CD4-positive, alpha-beta T cell (primary cell): Measurements from ENCODE around the gene ACTN1. TPM values are rescaled to one million over a fixed set of nuclear protein-coding genes. Genes with fewer than 3 reads are reported as not detected.

Source experiments
- ATAC-seq: fragments of 200-7000 bp; cut with Tn5 transposase; one replicate; pipeline ENCODE4 v1.10.0; 2022; ENCODE audit warnings: mild to moderate bottlenecking; ENCODE audit not compliant: poor library complexity
- CTCF ChIA-PET: fragments of 350-600 bp; sonication (Branson Sonifier 250); formaldehyde crosslinking; loops from one replicate; lab custom pipeline; 2021; ENCODE audit warnings: antibody characterized with exemption, inconsistent platforms; lab: Charles Lee
- POLR2A ChIA-PET: fragments of 350-600 bp; sonication (Branson Sonifier 250); formaldehyde crosslinking; loops from one replicate; lab custom pipeline; 2021; ENCODE audit warnings: antibody characterized with exemption, inconsistent platforms; lab: Charles Lee
- DNase-seq, 14 experiments: peaks; one replicate each; pipeline ENCODE4 v3.0.0-alpha.2; 2013 to 2020; ENCODE audit warnings: mixed read lengths in 2 of 14
- H3K27ac ChIP-seq, 2 donors: one replicate each; pipeline versions ENCODE4 v1.5.1 to v1.7.0; 2013; ENCODE audit warnings: low read length in 2 of 2, low read depth in 1 of 2, mild to moderate bottlenecking in 1 of 2
- H3K27me3 ChIP-seq, 2 experiments: 1 replicate in 1 of 2; 2 replicates in 1 of 2; pipeline versions ENCODE4 v1.6.1 to v1.7.0; 2013; ENCODE audit warnings: low read length in 2 of 2, control low read depth in 1 of 2, mild to moderate bottlenecking in 1 of 2, moderate library complexity in 1 of 2; ENCODE audit not compliant: insufficient read depth in 2 of 2, control insufficient read depth in 1 of 2
- H3K36me3 ChIP-seq: one replicate; pipeline ENCODE4 v1.6.1; 2013; ENCODE audit warnings: low read length, control low read depth; ENCODE audit not compliant: insufficient read depth
- H3K4me1 ChIP-seq: one replicate; pipeline ENCODE4 v1.6.1; 2013; ENCODE audit warnings: low read length, control low read depth; ENCODE audit not compliant: insufficient read depth
- H3K4me3 ChIP-seq: one replicate; pipeline ENCODE4 v1.5.1; 2013; ENCODE audit warnings: mild to moderate bottlenecking, low read length, moderate library complexity
- H3K9me3 ChIP-seq, 2 experiments: 1 replicate in 1 of 2; 2 replicates in 1 of 2; pipeline versions ENCODE4 v1.6.1 to v1.7.0; 2013; ENCODE audit warnings: low read length in 2 of 2, mild to moderate bottlenecking in 2 of 2, control low read depth in 1 of 2, moderate library complexity in 1 of 2; ENCODE audit not compliant: control insufficient read depth in 1 of 2, insufficient read depth in 1 of 2
- H3K27ac Mint-ChIP-seq: one replicate; pipeline ENCODE4 v1.8.0; 2020; ENCODE audit warnings: mixed read lengths
- H3K27me3 Mint-ChIP-seq: one replicate; pipeline ENCODE4 v1.8.0; 2021; ENCODE audit warnings: mixed read lengths
- H3K36me3 Mint-ChIP-seq: one replicate; pipeline ENCODE4 v1.8.0; 2021; ENCODE audit warnings: low read depth, mixed read lengths
- H3K4me1 Mint-ChIP-seq: one replicate; pipeline ENCODE4 v1.8.0; 2021; ENCODE audit warnings: low read depth, mixed read lengths
- H3K4me3 Mint-ChIP-seq: one replicate; pipeline ENCODE4 v1.8.0; 2020; ENCODE audit warnings: mild to moderate bottlenecking, mixed read lengths
- H3K9me3 Mint-ChIP-seq: one replicate; pipeline ENCODE4 v1.8.0; 2020; ENCODE audit warnings: mixed read lengths
- CTCF ChIP-seq: fragments of 200-600 bp; IDR thresholded peaks from one replicate; pipeline ENCODE4 v1.8.0; 2022; ENCODE audit warnings: antibody characterized with exemption, mild to moderate bottlenecking
- intact Hi-C, 2 experiments: fragments of 100-400 bp; cut with DNase I in 1 of 2; cut with micrococcal nuclease in 1 of 2; formaldehyde crosslinking; loops; one replicate each; pipeline versions ENCODE4 v1.15.1 to v1.9.0; 2023 to 2025; cut with DNase I, micrococcal nuclease
- total RNA-seq, 174 experiments: library from RNA in 2 of 174; stranded (reverse) in 2 of 174; gene quantifications; one replicate each; pipeline ENCODE4 v1.2.3 and lab custom pipeline; 2021 to 2026

The ACTN1 gene
- total RNA-seq, 2 experiments from 2014 or later = 128 to 143 TPM

- DNase-seq (no peak), ATAC-seq (no peak)
- intact Hi-C loops = loop anchor here in 1 of 2 experiments (10.0 kb wide), 1 partner anchor 708 kb away; the partner anchor contains the start of gene CCDC177
- ChIA-PET POLR2A (no interaction called here), CTCF (no interaction called here)
- Histone ChIP-seq H3K36me3 (peaks cover 6% of the 10 kb centered on the region), H3K4me1 (no peaks in the 10 kb centered on the region), H3K27me3 (no peaks in the 10 kb centered on the region), H3K9me3 (peaks cover 13 to 18% of the 10 kb centered on the region in 2 experiments), H3K27ac (no peak overlapping the region), H3K4me3 (no peak overlapping the region)
- H3K9me3 Mint-ChIP-seq = peaks cover 2% of the 10 kb centered on the region
- TF ChIP-seq CTCF = no peak
- H3K27ac Mint-ChIP-seq = no peak overlapping the region
- peaks cover 28% of the 10 kb centered on the region for H3K36me3 Mint-ChIP-seq
- no peak overlapping the region for H3K4me3 Mint-ChIP-seq
- H3K4me1 Mint-ChIP-seq = no peaks in the 10 kb centered on the region
- no peaks in the 10 kb centered on the region for H3K27me3 Mint-ChIP-seq
Observed at GRCh38 chr14:68866991-68867533, 112.0 kb downstream of the ACTN1 start.

DNA sequence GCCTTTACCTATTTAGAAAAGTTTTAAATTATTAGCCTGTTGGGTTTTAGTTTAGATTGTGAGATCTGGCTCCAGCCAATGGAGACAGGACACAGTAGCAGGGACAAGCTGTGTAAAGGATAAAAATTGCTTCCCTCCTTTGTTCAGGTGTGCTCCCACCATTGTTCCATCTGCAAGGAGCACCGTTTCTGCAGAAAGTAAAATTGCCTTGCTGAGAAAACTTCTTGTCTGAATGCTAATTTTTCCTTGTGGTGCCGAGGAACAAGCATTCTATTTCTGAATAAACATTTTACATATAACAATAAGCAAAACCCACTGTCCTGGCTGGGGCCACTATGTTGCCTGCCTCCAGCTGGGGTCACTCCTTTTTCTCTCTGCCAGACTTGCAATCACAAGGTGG, 113.6 kb downstream of the ACTN1 start:
- DNase-seq (no peak), ATAC-seq (no peak)
- Histone ChIP-seq H3K27ac (no peak overlapping the region), H3K4me1 (no peaks in the 10 kb centered on the region), H3K9me3 (peaks cover 13 to 18% of the 10 kb centered on the region in 2 experiments), H3K4me3 (no peak overlapping the region), H3K27me3 (no peaks in the 10 kb centered on the region), H3K36me3 (no peaks in the 10 kb centered on the region)
- ChIA-PET CTCF (interaction anchor here (0.7 kb wide), 1 partner anchor 866 kb away, joined by 4 read pairs; no protein-coding TSS in a partner anchor), POLR2A (no interaction called here)
- peaks cover 2% of the 10 kb centered on the region for H3K9me3 Mint-ChIP-seq
- peaks cover 13% of the 10 kb centered on the region for H3K36me3 Mint-ChIP-seq
- no peaks in the 10 kb centered on the region for H3K4me1 Mint-ChIP-seq
- H3K27ac Mint-ChIP-seq = no peak overlapping the region
- no peak overlapping the region for H3K4me3 Mint-ChIP-seq
- no peak for TF ChIP-seq CTCF
- H3K27me3 Mint-ChIP-seq = no peaks in the 10 kb centered on the region
- intact Hi-C loops = loop anchor here in 1 of 2 experiments (10.0 kb wide), 1 partner anchor 709 kb away; the partner anchor contains the start of gene CCDC177

GRCh38 chr14:68864361-68864750, 114.7 kb downstream of the ACTN1 start:
- no peak for TF ChIP-seq CTCF
- Histone ChIP-seq H3K27me3 (no peaks in the 10 kb centered on the region), H3K36me3 (no peaks in the 10 kb centered on the region), H3K9me3 (peaks cover 13 to 18% of the 10 kb centered on the region in 2 experiments), H3K27ac (no peak overlapping the region), H3K4me1 (no peaks in the 10 kb centered on the region), H3K4me3 (no peak overlapping the region)
- POLR2A ChIA-PET = interaction anchor here (0.6 kb wide), 1 partner anchor 255 kb away, joined by 3 read pairs; no protein-coding TSS in a partner anchor
- H3K4me3 Mint-ChIP-seq = no peak overlapping the region
- peaks cover 9% of the 10 kb centered on the region for H3K36me3 Mint-ChIP-seq
- no peaks in the 10 kb centered on the region for H3K4me1 Mint-ChIP-seq
- H3K27ac Mint-ChIP-seq = no peak overlapping the region
- ATAC-seq (no peak), DNase-seq (no peak)
- intact Hi-C loops = loop anchor here (5.0 to 10.0 kb wide), 3 partner anchors 228 to 710 kb away; partner anchors contain the start of gene CCDC177 (in 1 of the 2)
- H3K27me3 Mint-ChIP-seq = no peaks in the 10 kb centered on the region
- H3K9me3 Mint-ChIP-seq = peaks cover 2% of the 10 kb centered on the region
- CTCF ChIA-PET = no interaction called here
